ENCODE measurements around the gene CARS2. TPM values are rescaled to one million over a fixed set of nuclear protein-coding genes. Genes with fewer than 3 reads are reported as not detected.

Gene CARS2
- total RNA-seq, 1 experiment from 2014 or later: 52.9 TPM

- H3K36me3 ChIP-seq (ENCODE audit: control insufficient read depth in 1 of 2, insufficient read depth in 2 of 2, low read length in 2 of 2): peaks cover 17 to 57% of the 10 kb centered on the region in 2 experiments
- H3K4me1 ChIP-seq (ENCODE audit: control insufficient read depth in 1 of 2, insufficient read depth in 2 of 2, low read length in 2 of 2): no peaks in the 10 kb centered on the region
- H3K9me3 ChIP-seq (ENCODE audit: control insufficient read depth in 1 of 2, insufficient read depth in 1 of 2, low read depth in 1 of 2, low read length in 2 of 2): peaks cover 0 to 5% of the 10 kb centered on the region in 2 experiments; a peak in 1 of 4 replicates
- TF ChIP-seq MAX (IDR thresholded peaks at IDR 0.05): no peak
- TF ChIP-seq SIN3A (IDR thresholded peaks at IDR 0.05; ENCODE audit: low read depth): no peak
- no peak for TF ChIP-seq FOSL1 (IDR thresholded peaks at IDR 0.05; ENCODE audit: low read depth)
- no peak for TF ChIP-seq JUND (IDR thresholded peaks at IDR 0.05)
- no peak overlapping the region for H3K4me2 ChIP-seq (ENCODE audit: low read length)
- DNase-seq (ENCODE audit: low read depth, low spot score) (no peak), ATAC-seq (no peak)
- H3K9ac ChIP-seq (ENCODE audit: low read length): no peak overlapping the region
- H3K9me2 ChIP-seq (ENCODE audit: insufficient read depth): no peaks in the 10 kb centered on the region
- intact Hi-C loops (cut with micrococcal nuclease): no loop called here
- no peaks in the 10 kb centered on the region for H3K27me3 ChIP-seq (ENCODE audit: insufficient read depth, low read length)
- H2AFZ ChIP-seq (ENCODE audit: low read depth, low read length, poor library complexity, severe bottlenecking): no peak overlapping the region
- H3K79me2 ChIP-seq (ENCODE audit: insufficient read depth, low read length): no peaks in the 10 kb centered on the region; the same call in 1 of the 2 replicates
- H4K20me1 ChIP-seq (ENCODE audit: insufficient read depth): no peaks in the 10 kb centered on the region
- POLR2A ChIA-PET: no interaction called here
- no peak overlapping the region for H3K27ac ChIP-seq (ENCODE audit: low read depth, low read length)
- BruUV-seq (replicated peaks): no TSS peak
- CTCF ChIA-PET: no interaction called here
- H3K4me3 ChIP-seq (replicated peaks in 1 of 2; ENCODE audit: low read depth in 1 of 2, low read length in 2 of 2): no peak overlapping the region
- RAD21 ChIA-PET (ENCODE audit: low non-redundant PET in 1 of 2, low total read pairs in 2 of 2, uncharacterized antibody in 2 of 2, unreplicated experiment in 2 of 2): no interaction called here
Observed at GRCh38 chr13:110665491-110666254, 40.2 kb downstream of the CARS2 start.

GRCh38 chr13:110664673-110665072 lies 41.2 kb downstream of the CARS2 start:
- Histone ChIP-seq H3K4me1 (ENCODE audit: control insufficient read depth in 1 of 2, insufficient read depth in 2 of 2, low read length in 2 of 2) (no peaks in the 10 kb centered on the region), H3K79me2 (ENCODE audit: insufficient read depth, low read length) (no peaks in the 10 kb centered on the region; the same call in 1 of the 2 replicates), H3K4me3 (replicated peaks in 1 of 2; ENCODE audit: low read depth in 1 of 2, low read length in 2 of 2) (no peak overlapping the region), H3K9me2 (ENCODE audit: insufficient read depth) (no peaks in the 10 kb centered on the region), H4K20me1 (ENCODE audit: insufficient read depth) (no peaks in the 10 kb centered on the region), H3K36me3 (ENCODE audit: control insufficient read depth in 1 of 2, insufficient read depth in 2 of 2, low read length in 2 of 2) (peaks cover 17 to 66% of the 10 kb centered on the region in 2 experiments), H3K9ac (ENCODE audit: low read length) (no peak overlapping the region), H3K4me2 (ENCODE audit: low read length) (no peak overlapping the region), H3K27ac (ENCODE audit: low read depth, low read length) (no peak overlapping the region), H3K27me3 (ENCODE audit: insufficient read depth, low read length) (no peaks in the 10 kb centered on the region), H2AFZ (ENCODE audit: low read depth, low read length, poor library complexity, severe bottlenecking) (no peak overlapping the region), H3K9me3 (ENCODE audit: control insufficient read depth in 1 of 2, insufficient read depth in 1 of 2, low read depth in 1 of 2, low read length in 2 of 2) (peaks cover 4 to 5% of the 10 kb centered on the region in 2 experiments; a peak in 1 of 4 replicates)
- no peak for ATAC-seq
- CTCF ChIA-PET: no interaction called here
- RAD21 ChIA-PET (ENCODE audit: low non-redundant PET in 1 of 2, low total read pairs in 2 of 2, uncharacterized antibody in 2 of 2, unreplicated experiment in 2 of 2): no interaction called here
- intact Hi-C loops (cut with micrococcal nuclease): no loop called here
- POLR2A ChIA-PET: no interaction called here
- DNase-seq (ENCODE audit: low read depth, low spot score): no peak
- BruUV-seq (replicated peaks): no TSS peak
- TF ChIP-seq YY1 (IDR thresholded peaks at IDR 0.05; ENCODE audit: extremely low read depth, insufficient replicate concordance, low read depth, low read length) (no peak), POLR2A (IDR thresholded peaks at IDR 0.05; ENCODE audit: borderline replicate concordance, extremely low read depth, insufficient read depth, insufficient read length) (no peak), SIN3A (IDR thresholded peaks at IDR 0.05; ENCODE audit: low read depth) (no peak), POLR2AphosphoS5 (IDR thresholded peaks at IDR 0.05; ENCODE audit: low read depth, low read length) (no peak), CEBPB (IDR thresholded peaks at IDR 0.05; ENCODE audit: low read depth) (no peak), FOSL1 (IDR thresholded peaks at IDR 0.05; ENCODE audit: low read depth) (no peak), EZH2phosphoT487 (IDR thresholded peaks at IDR 0.05; ENCODE audit: borderline replicate concordance) (no peak), TCF7L2 (IDR thresholded peaks at IDR 0.05; ENCODE audit: borderline replicate concordance, extremely low read depth, insufficient read depth, insufficient read length) (no peak), EZH2 (IDR thresholded peaks at IDR 0.05) (no peak), RAD21 (IDR thresholded peaks at IDR 0.05; ENCODE audit: low read depth) (no peak), EGR1 (IDR thresholded peaks at IDR 0.05; ENCODE audit: low read depth) (no peak), ATF3 (IDR thresholded peaks at IDR 0.05) (no peak), ZFX (IDR thresholded peaks at IDR 0.05) (no peak)

All from HCT116 (cell line).